BLaER1 treated with 17β-estradiol and CSF1 and Interleukin-3, amounts not matched to agents 10 nM and 100 nM (cell line): ENCODE results near the gene MAP3K3.
A peak's percentile ranks its signal among the peaks of the same experiment; 100 is the strongest.

Experiments
- H3K27ac ChIP-seq, 11 experiments: shearing (Covaris generic); formaldehyde crosslinking; 2 replicates each; pipeline ENCODE4 v1.8.1; 2022
- H3K27me3 ChIP-seq, 11 experiments: shearing (Covaris generic); formaldehyde crosslinking; 2 replicates each; pipeline ENCODE4 v1.8.1; 2022
- H3K36me3 ChIP-seq, 11 experiments: shearing (Covaris generic); formaldehyde crosslinking; 2 replicates each; pipeline ENCODE4 v1.8.1; 2022
- H3K4me1 ChIP-seq, 10 experiments: shearing (Covaris generic); formaldehyde crosslinking; 2 replicates each; pipeline ENCODE4 v1.8.1; 2022
- H3K4me2 ChIP-seq, 11 experiments: shearing (Covaris generic); formaldehyde crosslinking; 2 replicates each; pipeline ENCODE4 v1.8.1; 2022
- H3K4me3 ChIP-seq, 10 experiments: shearing (Covaris generic); formaldehyde crosslinking; 2 replicates each; pipeline ENCODE4 v1.8.1; 2022
- H3K9ac ChIP-seq, 11 experiments: shearing (Covaris generic); formaldehyde crosslinking; 2 replicates each; pipeline ENCODE4 v1.8.1; 2022
- H3K9me3 ChIP-seq, 11 experiments: shearing (Covaris generic); formaldehyde crosslinking; replicated peaks in 1 of 11; 2 replicates each; pipeline ENCODE4 v1.8.1; 2022
- H4K20me1 ChIP-seq, 11 experiments: shearing (Covaris generic); formaldehyde crosslinking; 2 replicates each; pipeline ENCODE4 v1.8.1; 2022
- Cebpa-rat ChIP-seq, 11 experiments: shearing (Covaris generic); IDR thresholded peaks; 2 replicates each; pipeline ENCODE4 v1.8.1; 2022

The MAP3K3 gene

DNA sequence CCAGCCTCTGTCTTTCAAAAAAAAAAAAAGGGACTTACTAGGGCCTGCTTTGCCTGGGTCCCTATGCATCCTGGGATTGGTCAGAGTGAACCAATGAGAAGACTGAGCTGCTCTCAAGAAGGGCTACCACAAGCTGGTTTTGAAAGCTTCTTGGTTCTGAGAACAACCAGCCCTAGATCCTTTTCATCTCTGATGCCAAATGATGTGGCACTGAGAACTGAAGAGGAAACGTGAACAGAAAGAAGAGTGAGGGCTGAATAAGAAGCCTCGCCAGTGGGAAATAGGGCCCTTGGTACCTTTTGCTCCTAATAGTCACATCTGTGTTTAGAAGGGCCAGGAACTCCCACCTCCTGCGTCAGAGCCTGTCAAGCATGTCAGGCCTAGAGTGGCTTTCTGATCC lies 10.9 kb upstream of the MAP3K3 start:
- H3K4me1 ChIP-seq: no peaks in the 10 kb centered on the region
- no peak overlapping the region for H3K27ac ChIP-seq
- no peaks in the 10 kb centered on the region for H3K27me3 ChIP-seq
- H3K36me3 ChIP-seq: peaks cover 47 to 53% (median 49%) of the 10 kb centered on the region in 11 experiments
- H3K4me2 ChIP-seq: no peak overlapping the region
- H3K4me3 ChIP-seq: no peak overlapping the region
- TF ChIP-seq Cebpa-rat (IDR thresholded peaks at IDR 0.05): no peak
- H3K9ac ChIP-seq: 0 out of 22 replicates have a peak overlapping the region, but pooled peaks of 1 of the 11 experiments have one; percentile 12
- no peaks in the 10 kb centered on the region for H3K9me3 ChIP-seq
- peaks cover 0 to 7% (median 0%) of the 10 kb centered on the region in 11 experiments; a peak in 3 of 22 replicates for H4K20me1 ChIP-seq

GRCh38 chr17:63613663-63614062 lies 8.6 kb upstream of the MAP3K3 start:
- H4K20me1 ChIP-seq: peaks cover 0 to 1% (median 0%) of the 10 kb centered on the region in 11 experiments; a peak in 1 of 22 replicates
- peaks cover 24 to 30% (median 26%) of the 10 kb centered on the region in 11 experiments for H3K36me3 ChIP-seq
- no peaks in the 10 kb centered on the region for H3K9me3 ChIP-seq
- H3K4me2 ChIP-seq: no peak overlapping the region
- H3K4me1 ChIP-seq: no peaks in the 10 kb centered on the region
- no peak for TF ChIP-seq Cebpa-rat (IDR thresholded peaks at IDR 0.05)
- H3K9ac ChIP-seq: peak overlapping the region in 1 of 11 experiments; percentile 9; a peak in 1 of 22 replicates
- no peaks in the 10 kb centered on the region for H3K27me3 ChIP-seq
- no peak overlapping the region for H3K27ac ChIP-seq
- no peak overlapping the region for H3K4me3 ChIP-seq

GRCh38 chr17:63621229-63621683 lies 961 bp upstream of the MAP3K3 start:
- Histone ChIP-seq H3K9me3 (no peaks in the 10 kb centered on the region), H3K9ac (peak overlapping the region; percentile 73 to 89 (median 86)), H3K4me3 (peak overlapping the region; percentile 62 to 84 (median 68)), H4K20me1 (peaks cover 29 to 39% (median 32%) of the 10 kb centered on the region in 11 experiments), H3K27me3 (no peaks in the 10 kb centered on the region), H3K36me3 (no peaks in the 10 kb centered on the region), H3K4me2 (peak overlapping the region; percentile 88 to 99 (median 94)), H3K27ac (peak overlapping the region; percentile 57 to 89 (median 82)), H3K4me1 (peaks cover 24 to 36% (median 34%) of the 10 kb centered on the region in 10 experiments)
- TF ChIP-seq Cebpa-rat (IDR thresholded peaks at IDR 0.05): no peak

DNA sequence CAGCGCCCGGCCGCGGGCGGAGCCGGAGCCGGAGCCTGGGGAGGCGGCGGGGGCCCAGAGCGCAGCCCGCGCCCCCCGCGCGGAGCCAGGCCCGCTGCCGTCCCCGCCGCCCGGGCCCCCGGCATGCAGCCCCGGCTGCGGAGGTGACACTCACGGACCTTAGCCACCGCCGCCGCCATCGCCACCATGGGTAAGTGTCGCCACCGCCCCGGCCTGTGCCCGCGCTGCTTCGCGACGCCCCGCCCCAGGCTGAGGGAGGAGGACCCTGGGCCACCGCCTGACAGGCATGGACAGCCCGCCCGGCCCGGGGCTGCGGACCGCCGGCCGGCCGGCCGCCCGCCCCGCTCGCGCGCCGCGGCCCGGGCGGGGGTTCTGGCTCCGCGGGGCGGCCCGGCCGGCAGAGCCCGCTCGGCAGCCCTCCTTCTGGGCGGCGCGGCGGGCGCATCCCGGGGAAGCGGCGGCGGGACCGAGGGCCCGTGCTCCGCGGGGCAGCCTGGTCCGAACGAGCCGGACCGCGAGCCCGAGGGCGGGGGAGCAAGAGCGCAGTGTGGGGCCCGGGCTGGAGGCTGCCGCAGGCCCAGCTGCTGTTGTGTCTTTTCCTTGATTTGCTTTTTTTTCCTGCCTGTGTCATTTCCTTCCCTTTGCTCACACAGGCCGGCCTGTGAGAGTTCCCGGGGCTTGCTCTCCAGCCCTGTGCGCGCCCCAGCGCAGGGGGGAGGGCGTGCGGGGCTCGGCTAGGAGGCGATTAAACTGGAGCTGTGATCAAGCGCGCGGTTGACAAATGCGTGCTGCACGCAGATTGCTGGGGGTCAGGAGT lies 565 bp downstream of the MAP3K3 start:
- Histone ChIP-seq H3K9ac (peak overlapping the region; percentile 89 to 97 (median 93)), H3K27ac (peak overlapping the region; percentile 78 to 95 (median 89)), H3K4me1 (peaks cover 35 to 48% (median 44%) of the 10 kb centered on the region in 10 experiments)

GRCh38 chr17:63623786-63624530 lies 1.7 kb downstream of the MAP3K3 start:
- Histone ChIP-seq H4K20me1 (peaks cover 50 to 61% (median 56%) of the 10 kb centered on the region in 11 experiments), H3K27ac (peak overlapping the region in 8 of 11 experiments; percentile 83 to 95 (median 90); a peak in 15 of 22 replicates), H3K4me3 (peak overlapping the region; percentile 84 to 99 (median 94)), H3K9me3 (no peaks in the 10 kb centered on the region), H3K4me2 (peak overlapping the region; percentile 79 to 98 (median 90)), H3K36me3 (peaks cover 0 to 9% (median 7%) of the 10 kb centered on the region in 11 experiments; a peak in 11 of 22 replicates), H3K9ac (peak overlapping the region; percentile 89 to 97 (median 93)), H3K27me3 (no peaks in the 10 kb centered on the region), H3K4me1 (peaks cover 36 to 55% (median 46%) of the 10 kb centered on the region in 10 experiments)
- no peak for TF ChIP-seq Cebpa-rat (IDR thresholded peaks at IDR 0.05)

More for the DNA sequence above, 565 bp downstream of the MAP3K3 start:
- Histone ChIP-seq H3K4me2 (peak overlapping the region; percentile 79 to 98 (median 90)), H3K9me3 (no peaks in the 10 kb centered on the region), H3K27me3 (no peaks in the 10 kb centered on the region), H3K36me3 (no peaks in the 10 kb centered on the region), H3K4me3 (peak overlapping the region; percentile 84 to 99 (median 94)), H4K20me1 (peaks cover 44 to 54% (median 47%) of the 10 kb centered on the region in 11 experiments)
- no peak for TF ChIP-seq Cebpa-rat (IDR thresholded peaks at IDR 0.05)

DNA sequence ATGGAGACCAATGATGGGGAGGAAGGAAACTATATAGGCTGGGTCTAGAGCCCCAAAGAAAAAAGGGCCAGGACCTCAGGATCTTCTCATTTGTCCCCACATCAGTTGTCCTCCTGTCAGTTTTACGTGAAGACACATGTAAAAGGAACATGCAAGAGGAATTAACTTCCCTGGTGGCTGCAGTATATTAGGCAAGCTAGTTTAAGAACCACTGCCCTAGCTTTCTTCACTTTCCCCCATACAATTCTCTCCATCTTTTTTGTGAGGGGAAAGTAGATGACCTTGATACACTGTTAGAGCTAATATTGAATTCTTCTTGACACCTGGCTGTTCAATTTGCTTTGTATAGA lies 2.3 kb downstream of the MAP3K3 start:
- peak overlapping the region in 7 of 11 experiments; percentile 92 to 97 (median 93); a peak in 7 of 22 replicates for H3K9ac ChIP-seq
- peaks cover 54 to 67% (median 62%) of the 10 kb centered on the region in 11 experiments for H4K20me1 ChIP-seq
- peak overlapping the region; percentile 79 to 98 (median 90) for H3K4me2 ChIP-seq
- 0 out of 22 replicates have a peak overlapping the region, but pooled peaks of 1 of the 11 experiments have one; percentile 3 for H3K27ac ChIP-seq
- H3K4me3 ChIP-seq: peak overlapping the region in 7 of 10 experiments; percentile 84 to 98 (median 93); a peak in 8 of 20 replicates
- no peaks in the 10 kb centered on the region for H3K27me3 ChIP-seq
- peaks cover 40 to 60% (median 51%) of the 10 kb centered on the region in 10 experiments for H3K4me1 ChIP-seq
- H3K36me3 ChIP-seq: peaks cover 0 to 14% (median 10%) of the 10 kb centered on the region in 11 experiments; a peak in 11 of 22 replicates
- no peak for TF ChIP-seq Cebpa-rat (IDR thresholded peaks at IDR 0.05)
- H3K9me3 ChIP-seq: no peaks in the 10 kb centered on the region

DNA sequence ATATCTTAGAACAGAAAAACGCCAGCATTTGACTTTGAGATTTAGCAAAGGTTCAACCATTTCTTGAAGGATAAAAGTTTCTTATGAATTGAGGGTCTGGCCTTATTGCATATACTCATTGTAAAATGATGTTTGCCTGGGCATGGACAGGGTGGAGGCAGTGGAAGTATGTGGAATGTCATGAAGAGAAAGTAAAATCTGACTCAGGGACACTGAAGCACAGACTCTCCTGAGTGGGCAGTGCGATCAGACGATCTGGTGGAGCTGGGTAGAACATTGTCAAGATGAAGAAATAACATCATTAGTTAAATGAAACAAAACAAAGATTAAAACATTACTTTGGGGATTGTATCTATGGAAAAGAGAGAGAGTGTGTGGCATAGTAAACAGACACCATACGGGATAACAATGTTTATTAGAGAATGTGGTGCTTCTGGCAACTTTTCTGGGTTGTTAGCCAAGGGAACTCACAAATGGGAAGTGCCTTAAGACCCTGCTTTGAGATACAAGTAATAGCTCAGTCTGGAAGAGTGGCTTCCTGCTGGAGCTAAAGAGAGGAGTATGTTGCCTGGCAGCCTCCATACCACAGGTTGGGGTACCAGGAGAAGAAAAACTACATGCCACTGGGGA lies 4.4 kb downstream of the MAP3K3 start:
- Histone ChIP-seq H3K4me1 (peaks cover 36 to 79% (median 45%) of the 10 kb centered on the region in 10 experiments), H3K36me3 (peaks cover 0 to 18% (median 12%) of the 10 kb centered on the region in 11 experiments; a peak in 11 of 22 replicates), H3K27me3 (no peaks in the 10 kb centered on the region), H3K9ac (no peak overlapping the region), H4K20me1 (peaks cover 71 to 88% (median 83%) of the 10 kb centered on the region in 11 experiments), H3K4me3 (no peak overlapping the region), H3K27ac (0 out of 22 replicates have a peak overlapping the region, but pooled peaks of 1 of the 11 experiments have one; percentile 1), H3K4me2 (peak overlapping the region in 10 of 11 experiments; percentile 2 to 98 (median 36); a peak in 13 of 22 replicates), H3K9me3 (no peaks in the 10 kb centered on the region)
- no peak for TF ChIP-seq Cebpa-rat (IDR thresholded peaks at IDR 0.05)

DNA sequence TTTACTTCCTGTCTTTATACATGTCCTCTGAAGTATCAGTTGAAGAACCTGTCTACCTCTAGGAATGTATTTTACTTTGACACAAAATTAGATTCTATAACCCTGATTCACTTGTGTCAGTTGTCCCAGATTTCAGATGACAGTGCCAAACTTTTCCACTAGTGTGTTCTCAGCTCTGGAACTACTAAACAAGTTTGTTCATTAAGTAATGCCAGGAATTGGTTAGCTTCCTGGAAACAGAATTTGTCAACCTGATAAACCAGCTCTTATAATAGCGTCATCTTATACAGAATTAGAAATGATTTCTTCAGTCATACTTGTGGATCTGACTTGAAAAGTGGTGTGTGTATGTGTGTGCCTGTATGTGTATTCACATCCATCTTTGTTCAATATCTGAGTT lies 7.4 kb downstream of the MAP3K3 start:
- no peak overlapping the region for H3K4me3 ChIP-seq
- TF ChIP-seq Cebpa-rat (IDR thresholded peaks at IDR 0.05): no peak
- peak overlapping the region in 3 of 11 experiments; percentile 34 to 68 (median 35); a peak in 6 of 22 replicates for H3K4me2 ChIP-seq
- H3K9me3 ChIP-seq: no peaks in the 10 kb centered on the region
- H3K4me1 ChIP-seq: peaks cover 35 to 97% (median 55%) of the 10 kb centered on the region in 10 experiments
- no peak overlapping the region for H3K27ac ChIP-seq
- H3K9ac ChIP-seq: no peak overlapping the region
- H4K20me1 ChIP-seq: peaks cover 63 to 98% (median 81%) of the 10 kb centered on the region in 11 experiments; a peak in 21 of 22 replicates
- peaks cover 17 to 43% (median 31%) of the 10 kb centered on the region in 11 experiments for H3K36me3 ChIP-seq
- no peaks in the 10 kb centered on the region for H3K27me3 ChIP-seq
